Endodermal cell (in vitro differentiated cells): Measurements from ENCODE around the gene MS4A8. TPM values are rescaled to one million over a fixed set of nuclear protein-coding genes. Genes with fewer than 3 reads are reported as not detected.
"Not testable (repeated sequence)": the region's sequence is repeated elsewhere in the genome, so short reads cannot be mapped to it uniquely, and the experiment has no call there.

ENCODE experiments used
- DNase-seq: peaks from one replicate; pipeline ENCODE4 v3.0.0-alpha.2; 2017
- H3K27ac ChIP-seq: 2 replicates; pipeline ENCODE4 v1.5.1; 2013; ENCODE audit warnings: mild to moderate bottlenecking, low read depth, low read length, moderate library complexity
- H3K27me3 ChIP-seq: 2 replicates; pipeline ENCODE4 v1.6.1; 2013; ENCODE audit warnings: mild to moderate bottlenecking, low read length, moderate library complexity; ENCODE audit not compliant: insufficient read depth, control insufficient read depth, poor library complexity, severe bottlenecking
- H3K36me3 ChIP-seq: 2 replicates; pipeline ENCODE4 v1.7.0; 2013; ENCODE audit warnings: mild to moderate bottlenecking, low read length, moderate library complexity; ENCODE audit not compliant: control insufficient read depth, insufficient read depth
- H3K4me1 ChIP-seq: one replicate; pipeline ENCODE4 v1.7.0; 2013; ENCODE audit warnings: low read length; ENCODE audit not compliant: control insufficient read depth, insufficient read depth
- H3K4me3 ChIP-seq: 2 replicates; pipeline ENCODE4 v1.5.1; 2013; ENCODE audit warnings: mild to moderate bottlenecking, low read length, moderate library complexity
- H3K9ac ChIP-seq: 2 replicates; pipeline ENCODE4 v1.6.1; 2013; ENCODE audit warnings: mild to moderate bottlenecking, low read length, moderate library complexity; ENCODE audit not compliant: poor library complexity, severe bottlenecking; ENCODE audit errors: extremely low read depth
- H3K9me3 ChIP-seq: 2 replicates; pipeline ENCODE4 v1.6.1; 2013; ENCODE audit warnings: mild to moderate bottlenecking, low read length, moderate library complexity; ENCODE audit not compliant: control insufficient read depth
- H3K27ac Mint-ChIP-seq: 2 replicates; pipeline ENCODE4 v1.8.0; 2020; ENCODE audit warnings: mixed read lengths
- H3K27me3 Mint-ChIP-seq: 2 replicates; pipeline ENCODE4 v1.8.0; 2021; ENCODE audit warnings: mild to moderate bottlenecking, mixed read lengths; ENCODE audit not compliant: insufficient read depth
- H3K36me3 Mint-ChIP-seq: 2 replicates; pipeline ENCODE4 v1.8.0; 2020; ENCODE audit warnings: low read depth, mixed read lengths
- H3K4me1 Mint-ChIP-seq: 2 replicates; pipeline ENCODE4 v1.8.0; 2020; ENCODE audit warnings: mixed read lengths
- H3K4me3 Mint-ChIP-seq: 2 replicates; pipeline ENCODE4 v1.8.0; 2020; ENCODE audit warnings: mild to moderate bottlenecking, moderate library complexity, mixed read lengths
- H3K9me3 Mint-ChIP-seq: 2 replicates; pipeline ENCODE4 v1.8.0; 2020; ENCODE audit warnings: mild to moderate bottlenecking, mixed read lengths
- WGBS, 2 experiments: methylation state at CpG; one replicate each; pipeline versions ENCODE4 v1.1.5 to v1.1.7; 2013; ENCODE audit warnings: missing lambda C conversion rate in 2 of 2, mixed read lengths in 1 of 2; ENCODE audit not compliant: insufficient coverage in 1 of 2, insufficient read length in 1 of 2; 5-methylcytosine and 5-hydroxymethylcytosine counted together
- total RNA-seq, 2 donors: library from RNA; stranded (reverse); fragmentation: NEBNext Ultra II Directional in 1 of 2; extraction: Animal tissue kit (Norgen Biotek cat#: 25700) in 1 of 2; gene quantifications; 2 replicates in 1 of 2; 3 replicates in 1 of 2; pipeline ENCODE4 v1.2.1, GENCODE V29; 2021
- TF ChIP-seq, protein P1 (sequence below): fragments of 200-600 bp; sonication (generic); conservative IDR thresholded peaks from 2 replicates; pipeline ENCODE4 v1.5.0; 2021; ENCODE audit warnings: antibody characterized with exemption, mild to moderate bottlenecking

Gene MS4A8
- total RNA-seq, 2 donors from 2014 or later, result not detected

DNA sequence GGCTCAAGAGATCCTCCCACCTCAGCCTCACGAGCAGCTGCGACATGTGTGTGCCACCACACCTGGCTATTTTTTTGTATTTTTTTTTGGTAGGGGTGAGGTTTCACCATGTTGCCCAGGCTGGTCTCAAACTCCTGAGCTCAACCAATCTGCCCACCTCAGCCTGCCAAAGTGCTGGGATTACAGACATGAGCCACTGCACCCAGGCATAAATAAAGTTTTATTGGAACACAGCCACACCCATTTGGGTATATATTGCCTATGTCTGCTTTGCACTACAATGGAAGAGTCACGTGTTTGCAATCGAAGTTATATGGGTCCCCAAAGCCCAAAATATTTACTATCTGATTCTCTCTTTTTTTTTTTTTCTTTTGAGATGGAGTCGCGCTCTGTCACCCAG lies 55.5 kb downstream of the MS4A8 start:
- Histone ChIP-seq H3K4me3 (no peak overlapping the region), H3K9ac (no peak overlapping the region), H3K4me1 (no peaks in the 10 kb centered on the region), H3K9me3 (no peaks in the 10 kb centered on the region), H3K27me3 (no peaks in the 10 kb centered on the region), H3K27ac (no peak overlapping the region), H3K36me3 (no peaks in the 10 kb centered on the region)
- H3K9me3 Mint-ChIP-seq, result peaks cover 3% of the 10 kb centered on the region
- no peak for DNase-seq
- H3K4me3 Mint-ChIP-seq, result no peak overlapping the region
- no peaks in the 10 kb centered on the region for H3K36me3 Mint-ChIP-seq
- TF ChIP-seq, protein P1, sequence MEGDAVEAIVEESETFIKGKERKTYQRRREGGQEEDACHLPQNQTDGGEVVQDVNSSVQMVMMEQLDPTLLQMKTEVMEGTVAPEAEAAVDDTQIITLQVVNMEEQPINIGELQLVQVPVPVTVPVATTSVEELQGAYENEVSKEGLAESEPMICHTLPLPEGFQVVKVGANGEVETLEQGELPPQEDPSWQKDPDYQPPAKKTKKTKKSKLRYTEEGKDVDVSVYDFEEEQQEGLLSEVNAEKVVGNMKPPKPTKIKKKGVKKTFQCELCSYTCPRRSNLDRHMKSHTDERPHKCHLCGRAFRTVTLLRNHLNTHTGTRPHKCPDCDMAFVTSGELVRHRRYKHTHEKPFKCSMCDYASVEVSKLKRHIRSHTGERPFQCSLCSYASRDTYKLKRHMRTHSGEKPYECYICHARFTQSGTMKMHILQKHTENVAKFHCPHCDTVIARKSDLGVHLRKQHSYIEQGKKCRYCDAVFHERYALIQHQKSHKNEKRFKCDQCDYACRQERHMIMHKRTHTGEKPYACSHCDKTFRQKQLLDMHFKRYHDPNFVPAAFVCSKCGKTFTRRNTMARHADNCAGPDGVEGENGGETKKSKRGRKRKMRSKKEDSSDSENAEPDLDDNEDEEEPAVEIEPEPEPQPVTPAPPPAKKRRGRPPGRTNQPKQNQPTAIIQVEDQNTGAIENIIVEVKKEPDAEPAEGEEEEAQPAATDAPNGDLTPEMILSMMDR, result no peak
- no peak overlapping the region for H3K27ac Mint-ChIP-seq
- H3K4me1 Mint-ChIP-seq, result peaks cover 5% of the 10 kb centered on the region
- 90 to 92% methylated on average over 4 to 6 of the region's 6 CpGs for WGBS, 2 experiments
- peaks cover 3% of the 10 kb centered on the region for H3K27me3 Mint-ChIP-seq

DNA sequence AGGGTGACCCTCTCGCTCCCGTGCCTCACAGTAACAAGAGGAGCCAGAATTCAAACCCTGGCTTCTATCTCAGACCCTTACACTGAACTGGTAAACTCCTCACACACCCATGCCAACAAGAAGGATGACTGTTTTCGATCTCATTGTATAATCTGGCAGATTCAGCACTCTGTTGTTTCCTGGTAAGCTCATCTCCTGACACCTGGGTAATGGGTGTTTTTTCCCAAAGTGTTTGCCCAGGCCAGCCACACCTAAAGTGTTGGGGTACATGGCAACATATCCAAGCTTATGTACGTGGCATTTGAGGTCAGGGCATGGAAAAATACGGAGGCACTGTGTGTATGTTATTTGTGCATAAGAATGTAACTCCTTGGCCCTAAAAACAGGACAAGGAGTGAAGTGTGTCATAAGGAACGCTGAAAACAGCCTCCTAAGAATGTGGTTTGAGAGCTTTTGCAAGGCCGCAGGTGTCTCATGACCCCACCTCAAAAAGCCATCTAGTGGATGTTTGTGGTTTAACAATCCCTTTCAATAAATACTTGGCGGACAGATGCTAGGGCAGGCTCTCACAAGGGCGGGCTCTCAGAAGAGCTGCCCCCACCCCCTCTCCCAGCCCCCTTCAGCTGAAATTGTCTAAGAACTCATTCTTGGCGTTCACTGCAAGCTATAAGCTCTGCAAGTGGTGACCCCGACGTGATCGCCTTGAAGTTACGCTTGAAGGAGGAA lies 57.1 kb downstream of the MS4A8 start, which contains the start of gene MS4A15:
Gene MS4A15 (plus strand): TSS at position 561 of the 726 bp plus-strand sequence. CDS start 6,867 bp downstream, outside the sequence.
- TF ChIP-seq, protein P1, result peak; percentile 75
- Mint-ChIP-seq H3K4me3 (no peak within 1 kb of the TSS), H3K27ac (no peak within 1 kb of the TSS), H3K9me3 (peaks cover 3% of the 10 kb centered on the region), H3K27me3 (no peaks in the 10 kb centered on the region), H3K36me3 (no peaks in the 10 kb centered on the region), H3K4me1 (peaks cover 5% of the 10 kb centered on the region)
- H3K27ac ChIP-seq, result no peak within 1 kb of the TSS
- 72 to 76% methylated on average over 13 to 14 of the region's 14 CpGs for WGBS, 2 experiments
- H3K9me3 ChIP-seq, result no peaks in the 10 kb centered on the region
- H3K9ac ChIP-seq, result no peak within 1 kb of the TSS
- DNase-seq, result peak; percentile 64
- no peak within 1 kb of the TSS for H3K4me3 ChIP-seq
- H3K4me1 ChIP-seq, result no peaks in the 10 kb centered on the region
- H3K27me3 ChIP-seq, result no peaks in the 10 kb centered on the region
- H3K36me3 ChIP-seq, result no peaks in the 10 kb centered on the region

DNA sequence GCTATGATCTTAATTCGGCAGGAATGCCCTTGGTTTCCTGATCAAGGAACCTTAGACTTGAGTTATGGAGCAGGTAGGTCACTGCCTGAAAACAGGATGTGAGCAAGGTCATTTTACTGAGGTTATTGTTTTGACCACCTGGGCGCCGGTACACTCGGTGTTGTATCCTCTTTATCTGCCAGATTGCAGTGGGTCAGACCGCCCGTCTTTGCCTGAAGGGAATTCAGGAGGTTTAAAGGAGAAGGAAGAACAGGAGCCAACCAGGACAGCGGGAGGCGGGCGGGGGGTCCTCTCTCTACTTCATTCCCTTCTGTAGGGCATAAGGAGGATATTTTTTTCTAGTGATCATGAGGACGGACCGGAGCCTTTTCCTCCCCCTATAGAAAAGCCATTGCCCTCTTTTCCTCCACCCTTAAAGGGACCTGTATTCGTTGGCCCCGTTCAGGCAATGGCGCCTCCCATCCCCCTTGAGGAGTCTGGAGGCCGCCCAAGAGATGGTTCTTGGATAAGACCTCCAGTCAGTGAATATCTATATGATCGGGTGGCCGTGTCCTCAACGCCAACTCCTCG lies 57.9 kb downstream of the MS4A8 start:
- WGBS, 2 experiments, result 93% methylated on average over 11 to 18 of the region's 19 CpGs
- H3K27ac ChIP-seq, result no peak overlapping the region
- no peaks in the 10 kb centered on the region for H3K36me3 Mint-ChIP-seq

DNA sequence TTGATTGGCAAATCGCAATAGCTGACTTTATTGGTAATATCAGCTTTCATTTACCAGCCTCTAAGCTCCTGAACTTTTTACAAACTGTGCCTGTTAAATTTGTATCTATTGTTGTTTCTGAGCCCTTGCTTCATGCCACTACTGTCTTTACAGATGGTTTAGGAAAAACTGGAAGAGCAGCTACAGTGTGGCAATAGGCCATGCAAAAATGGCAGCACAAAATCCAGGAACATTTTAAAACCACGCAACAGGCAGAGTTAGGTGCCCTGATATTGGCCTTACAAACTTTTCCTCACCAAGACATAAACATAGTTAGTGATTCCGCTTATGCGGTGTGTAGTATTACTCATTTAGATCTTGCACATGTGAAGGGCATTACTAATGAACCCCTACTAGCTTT lies 59.3 kb downstream of the MS4A8 start:
- H3K9ac ChIP-seq, H3K9me3 ChIP-seq, DNase-seq, H3K4me1 ChIP-seq, H3K27ac ChIP-seq, H3K27me3 ChIP-seq, H3K4me3 ChIP-seq, H3K4me3 Mint-ChIP-seq, H3K27ac Mint-ChIP-seq, H3K36me3 Mint-ChIP-seq, H3K9me3 Mint-ChIP-seq, H3K4me1 Mint-ChIP-seq, H3K36me3 ChIP-seq, H3K27me3 Mint-ChIP-seq: not testable (repeated sequence)
- 97 to 100% methylated on average over 2 to 4 of the region's 4 CpGs for WGBS, 2 experiments

More for the DNA sequence above, 57.9 kb downstream of the MS4A8 start:
- H3K4me1 ChIP-seq, result no peaks in the 10 kb centered on the region
- TF ChIP-seq, protein P1, result no peak
- peaks cover 3% of the 10 kb centered on the region for H3K9me3 Mint-ChIP-seq
- H3K36me3 ChIP-seq, result no peaks in the 10 kb centered on the region
- no peak overlapping the region for H3K27ac Mint-ChIP-seq
- H3K27me3 ChIP-seq, result no peaks in the 10 kb centered on the region
- no peaks in the 10 kb centered on the region for H3K9me3 ChIP-seq
- no peak overlapping the region for H3K4me3 ChIP-seq
- H3K4me3 Mint-ChIP-seq, result no peak overlapping the region
- no peaks in the 10 kb centered on the region for H3K27me3 Mint-ChIP-seq
- H3K4me1 Mint-ChIP-seq, result peaks cover 5% of the 10 kb centered on the region
- no peak for DNase-seq
- no peak overlapping the region for H3K9ac ChIP-seq
